BJ (cell line): ENCODE measurements around the gene PTPRJ. TPM values are rescaled to one million over a fixed set of nuclear protein-coding genes. Genes with fewer than 3 reads are reported as not detected.

Source experiments
- CTCF ChIA-PET: fragments of 350-600 bp; formaldehyde crosslinking; extraction: SDS; loops from one replicate; lab custom pipeline; 2021; ENCODE audit warnings: antibody characterized with exemption, inconsistent platforms; lab: Yijun Ruan, JAX
- POLR2A ChIA-PET: fragments of 300-600 bp; sonication (Branson Sonifier 250); formaldehyde crosslinking; extraction: SDS; loops from one replicate; lab custom pipeline; 2021; ENCODE audit warnings: antibody characterized with exemption; lab: Charles Lee
- DNase-seq: peaks from one replicate; pipeline ENCODE4 v3.0.0-alpha.2; 2011; ENCODE audit warnings: low read depth
- H3K27me3 ChIP-seq: 2 replicates; pipeline ENCODE4 v1.6.0; 2011; ENCODE audit warnings: low read length; ENCODE audit not compliant: control insufficient read depth, insufficient read depth
- H3K36me3 ChIP-seq: 2 replicates; pipeline ENCODE4 v1.5.1; 2011; ENCODE audit warnings: low read length; ENCODE audit not compliant: control insufficient read depth, insufficient read depth
- H3K4me3 ChIP-seq: 2 replicates; pipeline ENCODE4 v1.5.1; 2011; ENCODE audit warnings: low read depth, mild to moderate bottlenecking, control low read depth, low read length
- polyA plus RNA-seq: library from polyadenylated mRNA; depleted of rRNA; stranded (reverse); fragments of >200 nt; gene quantifications from 2 replicates; pipeline ENCODE4 v1.2.3, GENCODE V29; 2011
- TF ChIP-seq, protein P1 (sequence below): IDR thresholded peaks from 2 replicates; pipeline ENCODE4 v1.5.1; 2011; ENCODE audit warnings: low read depth, mild to moderate bottlenecking, control low read depth, inconsistent platforms, low read length, moderate library complexity; ENCODE audit not compliant: insufficient read depth

PTPRJ gene
- polyA plus RNA-seq, 1 experiment: 3.8 TPM

DNA sequence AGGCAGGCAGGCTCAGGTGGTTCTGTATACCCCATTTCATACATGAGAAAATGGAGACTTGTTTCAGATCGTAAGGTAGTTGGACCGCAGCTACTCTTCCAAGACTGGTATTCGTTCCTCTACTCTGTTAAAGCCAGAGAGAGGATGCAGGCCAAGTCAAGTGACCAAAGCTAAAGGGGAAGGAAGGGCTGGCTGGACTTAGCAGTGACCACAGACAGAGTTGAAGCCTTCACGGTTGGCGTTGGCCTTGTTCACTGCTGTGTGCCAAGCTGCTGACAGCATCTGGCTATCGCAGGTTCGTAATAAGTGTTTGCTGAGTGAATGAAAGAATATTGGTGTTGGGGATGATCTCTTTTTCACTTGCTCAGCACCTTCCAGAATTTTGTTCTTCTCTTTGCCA is 64.2 kb downstream of the PTPRJ start:
- TF ChIP-seq, protein P1, sequence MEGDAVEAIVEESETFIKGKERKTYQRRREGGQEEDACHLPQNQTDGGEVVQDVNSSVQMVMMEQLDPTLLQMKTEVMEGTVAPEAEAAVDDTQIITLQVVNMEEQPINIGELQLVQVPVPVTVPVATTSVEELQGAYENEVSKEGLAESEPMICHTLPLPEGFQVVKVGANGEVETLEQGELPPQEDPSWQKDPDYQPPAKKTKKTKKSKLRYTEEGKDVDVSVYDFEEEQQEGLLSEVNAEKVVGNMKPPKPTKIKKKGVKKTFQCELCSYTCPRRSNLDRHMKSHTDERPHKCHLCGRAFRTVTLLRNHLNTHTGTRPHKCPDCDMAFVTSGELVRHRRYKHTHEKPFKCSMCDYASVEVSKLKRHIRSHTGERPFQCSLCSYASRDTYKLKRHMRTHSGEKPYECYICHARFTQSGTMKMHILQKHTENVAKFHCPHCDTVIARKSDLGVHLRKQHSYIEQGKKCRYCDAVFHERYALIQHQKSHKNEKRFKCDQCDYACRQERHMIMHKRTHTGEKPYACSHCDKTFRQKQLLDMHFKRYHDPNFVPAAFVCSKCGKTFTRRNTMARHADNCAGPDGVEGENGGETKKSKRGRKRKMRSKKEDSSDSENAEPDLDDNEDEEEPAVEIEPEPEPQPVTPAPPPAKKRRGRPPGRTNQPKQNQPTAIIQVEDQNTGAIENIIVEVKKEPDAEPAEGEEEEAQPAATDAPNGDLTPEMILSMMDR: no peak
- POLR2A ChIA-PET: no interaction called here
- DNase-seq: no peak
- H3K4me3 ChIP-seq: no peak overlapping the region
- peaks cover 1% of the 10 kb centered on the region; the same call in 1 of the 2 replicates for H3K36me3 ChIP-seq
- CTCF ChIA-PET: no interaction called here
- H3K27me3 ChIP-seq: no peaks in the 10 kb centered on the region

DNA sequence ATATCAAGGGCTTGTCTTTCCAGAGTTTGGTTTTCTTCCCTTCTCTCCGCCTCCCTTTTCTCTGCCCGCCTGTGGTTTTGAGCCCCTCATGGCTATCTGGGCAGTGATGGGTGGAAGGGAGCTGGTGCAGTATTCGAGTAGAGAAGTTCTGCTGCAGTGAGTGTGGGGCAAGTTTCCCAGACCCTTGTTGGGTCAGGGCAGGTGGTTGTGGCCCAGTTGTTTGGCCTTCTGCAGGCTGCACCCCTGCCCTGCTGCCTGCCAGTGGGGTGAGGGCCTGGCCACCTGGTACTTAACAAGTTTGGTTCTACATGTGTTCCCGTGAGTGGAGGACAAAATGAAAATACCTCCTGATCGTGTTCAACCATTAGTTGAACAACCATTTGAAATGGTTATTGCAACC is 65.2 kb downstream of the PTPRJ start:
- TF ChIP-seq, protein P1: no peak
- H3K36me3 ChIP-seq: peaks cover 1% of the 10 kb centered on the region; the same call in 1 of the 2 replicates
- no peak for DNase-seq
- no peaks in the 10 kb centered on the region for H3K27me3 ChIP-seq
- POLR2A ChIA-PET: no interaction called here
- CTCF ChIA-PET: interaction anchor here (0.9 to 1.4 kb wide), 3 partner anchors 9 to 64 kb away, joined by 3 to 7 read pairs (median 4); no protein-coding TSS in a partner anchor
- no peak overlapping the region for H3K4me3 ChIP-seq

DNA sequence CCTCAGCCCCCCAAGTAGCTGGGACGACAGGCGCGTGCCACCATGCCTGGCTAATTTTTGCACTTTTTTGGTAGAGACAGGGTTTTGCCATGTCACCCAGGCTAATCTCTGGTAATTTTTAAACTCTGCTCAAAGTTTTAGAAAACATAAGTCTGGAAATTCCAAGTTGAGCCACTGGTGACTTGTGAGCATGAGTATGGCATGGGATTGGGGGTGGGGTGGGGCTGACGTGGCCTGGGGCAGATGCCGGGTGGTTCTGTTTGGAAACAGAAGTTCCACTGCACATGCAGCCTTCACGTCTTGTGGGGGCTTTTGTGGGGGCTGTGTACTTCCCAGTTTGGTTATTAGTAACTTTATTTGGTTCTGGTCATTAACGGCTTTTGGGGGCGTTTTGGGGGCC is 67.3 kb downstream of the PTPRJ start:
- POLR2A ChIA-PET: no interaction called here
- TF ChIP-seq, protein P1: no peak
- no peaks in the 10 kb centered on the region for H3K27me3 ChIP-seq
- no peak overlapping the region for H3K4me3 ChIP-seq
- DNase-seq: no peak
- CTCF ChIA-PET: interaction anchor here (1.3 kb wide), 1 partner anchor 11 kb away, joined by 3 read pairs; no protein-coding TSS in a partner anchor
- peaks cover 1% of the 10 kb centered on the region; the same call in 1 of the 2 replicates for H3K36me3 ChIP-seq

DNA sequence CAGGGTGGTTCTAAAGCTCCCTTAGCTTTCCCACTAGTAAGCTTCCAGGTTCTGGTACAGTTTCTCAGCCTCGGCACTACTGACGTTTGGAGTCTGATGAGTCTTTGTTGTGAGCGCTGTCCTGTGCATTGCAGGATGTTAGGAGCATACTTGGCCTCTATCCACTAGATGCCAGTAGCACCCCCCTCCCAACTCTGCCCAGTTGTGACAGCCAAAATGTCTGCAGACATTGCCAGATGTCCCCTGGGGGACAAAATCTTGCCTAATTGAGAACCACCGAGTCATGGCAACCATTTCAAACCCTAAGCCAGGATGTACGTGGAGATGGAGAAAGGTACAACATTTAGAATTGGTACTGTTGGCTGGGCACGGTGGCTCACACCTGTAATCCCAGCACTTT is 68.7 kb downstream of the PTPRJ start:
- Histone ChIP-seq H3K27me3 (no peaks in the 10 kb centered on the region), H3K36me3 (peaks cover 1% of the 10 kb centered on the region; the same call in 1 of the 2 replicates), H3K4me3 (no peak overlapping the region)
- ChIA-PET POLR2A (no interaction called here), CTCF (interaction anchor here (1.3 kb wide), 1 partner anchor 13 kb away, joined by 3 read pairs; no protein-coding TSS in a partner anchor)
- no peak for DNase-seq
- TF ChIP-seq, protein P1: no peak

DNA sequence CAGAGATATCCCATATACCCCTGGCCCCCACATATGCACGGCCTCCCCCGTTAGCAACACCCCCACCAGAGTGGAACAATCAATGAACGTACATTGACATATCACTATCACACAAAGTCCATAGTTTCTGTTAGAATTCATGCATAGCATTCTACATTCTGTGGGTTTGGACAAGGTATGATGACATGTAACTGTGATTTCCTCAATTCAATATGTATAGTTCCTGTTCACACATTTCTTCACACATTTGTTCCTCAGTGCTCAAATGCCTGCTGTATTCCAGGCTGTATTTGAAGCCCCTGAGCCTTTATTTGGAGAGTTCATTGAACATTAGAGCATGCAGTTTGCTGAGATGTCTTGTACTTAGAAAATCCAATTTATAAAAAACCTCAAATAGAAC is 69.9 kb downstream of the PTPRJ start:
- CTCF ChIA-PET: no interaction called here
- Histone ChIP-seq H3K36me3 (peaks cover 1% of the 10 kb centered on the region; the same call in 1 of the 2 replicates), H3K27me3 (no peaks in the 10 kb centered on the region), H3K4me3 (no peak overlapping the region)
- POLR2A ChIA-PET: no interaction called here
- TF ChIP-seq, protein P1: no peak
- DNase-seq: no peak
